ENCODE measurements around the gene BBS12.

DNA sequence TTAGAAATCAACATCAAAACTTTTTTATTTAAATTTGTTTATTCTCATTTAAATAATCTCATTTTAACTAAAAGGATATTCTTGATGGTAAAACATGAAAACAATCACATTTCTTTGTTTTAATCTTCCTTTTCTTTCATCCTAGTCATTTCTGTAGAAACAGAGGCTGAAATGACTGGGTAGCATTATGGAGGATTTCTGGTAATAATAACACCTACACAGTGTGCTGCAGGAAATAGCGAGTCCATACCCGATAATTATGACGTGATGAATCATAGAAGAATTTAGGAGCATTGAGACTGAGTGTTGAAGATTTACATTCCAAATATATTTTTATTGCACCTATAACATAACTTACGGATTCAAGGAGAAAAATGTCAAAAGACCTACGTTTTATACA, 31.4 kb upstream of the BBS12 start:
- TF ChIP-seq EZH2 (IDR thresholded peaks at IDR 0.05; ENCODE audit: insufficient read depth, poor library complexity, severe bottlenecking) (no peak), EZH2phosphoT487 (IDR thresholded peaks at IDR 0.05; ENCODE audit: insufficient read depth, low read depth) (no peak)

All from GM23248 (cell line).